H54 (cell line): ENCODE measurements around the gene PSMB11.

Experiments used
- DNase-seq: peaks from one replicate; pipeline ENCODE4 v3.0.0; 2011; ENCODE audit warnings: low spot score, mixed read lengths; ENCODE audit not compliant: insufficient read length
- FAIRE-seq: peaks from 3 replicates; lab custom pipeline; 2011; peaks lifted over from hg19 to GRCh38; lab: Jason Lieb, UNC
- POLR2A ChIP-seq: IDR thresholded peaks from 2 replicates; pipeline ENCODE4 v1.6.1; 2011; ENCODE audit warnings: low read depth, mild to moderate bottlenecking, low read length

Gene PSMB11

GRCh38 chr14:23055147-23055550 lies 13.1 kb downstream of the PSMB11 start:
- no peak for DNase-seq
- no peak for TF ChIP-seq POLR2A
- no peak for FAIRE-seq

- FAIRE-seq (no peak), DNase-seq (peak; percentile 40)
- TF ChIP-seq POLR2A: no peak
Measured at GRCh38 chr14:23055621-23056144, 13.7 kb downstream of the PSMB11 start.

- no peak for FAIRE-seq
- TF ChIP-seq POLR2A: no peak
- peak; percentile 83 for DNase-seq
Measured at GRCh38 chr14:23056145-23056955, 14.3 kb downstream of the PSMB11 start.

- FAIRE-seq (no peak), DNase-seq (peak; percentile 63)
- TF ChIP-seq POLR2A: peak; percentile 46
Measured at GRCh38 chr14:23056956-23057756, 15.1 kb downstream of the PSMB11 start, which contains the start of gene CDH24. TSS of gene CDH24 (minus strand) at chr14:23057520. CDS start at chr14:23055733, 1,787 bp downstream.

GRCh38 chr14:23057757-23058653 lies 16.0 kb downstream of the PSMB11 start:
- no peak for TF ChIP-seq POLR2A
- DNase-seq (peak; percentile 81), FAIRE-seq (no peak)

- no peak for TF ChIP-seq POLR2A
- FAIRE-seq: no peak
- no peak for DNase-seq
Measured at GRCh38 chr14:23058654-23059504, 16.9 kb downstream of the PSMB11 start.

- no peak for TF ChIP-seq POLR2A
- FAIRE-seq (no peak), DNase-seq (no peak)
Measured at GRCh38 chr14:23060536-23061260, 18.7 kb downstream of the PSMB11 start.

- FAIRE-seq (peak; percentile 68), DNase-seq (peak; percentile 69)
- no peak for TF ChIP-seq POLR2A
Measured at GRCh38 chr14:23062002-23062401, 20.0 kb downstream of the PSMB11 start.

- DNase-seq (no peak), FAIRE-seq (no peak)
- TF ChIP-seq POLR2A: no peak
Measured at GRCh38 chr14:23063601-23064000, 21.6 kb downstream of the PSMB11 start.

- no peak for TF ChIP-seq POLR2A
- DNase-seq (no peak), FAIRE-seq (no peak)
Measured at GRCh38 chr14:23066368-23066767, 24.4 kb downstream of the PSMB11 start.

- FAIRE-seq (no peak), DNase-seq (no peak)
- no peak for TF ChIP-seq POLR2A
Measured at GRCh38 chr14:23066855-23067744, 25.1 kb downstream of the PSMB11 start.
